Transverse colon (tissue), 3 donors: ENCODE results near the gene RHEB.

Source experiments
- POLR2A ChIP-seq: fragments of 450-650 bp; IDR thresholded peaks from one replicate; pipeline ENCODE4 v1.6.1; 2016; ENCODE audit warnings: antibody characterized with exemption, mild to moderate bottlenecking, moderate library complexity
- TF ChIP-seq, protein P1 (sequence below), 5 experiments: fragments of 200-600 bp in 3 of 5; fragments of 450-650 bp in 2 of 5; sonication (generic) in 3 of 5; IDR thresholded peaks; 1 replicate in 2 of 5; 2 replicates in 3 of 5; pipeline ENCODE4 v1.5.1; 2016 to 2017; ENCODE audit warnings: antibody characterized with exemption in 5 of 5, inconsistent platforms in 3 of 5, mild to moderate bottlenecking in 2 of 5, moderate library complexity in 1 of 5

DNA sequence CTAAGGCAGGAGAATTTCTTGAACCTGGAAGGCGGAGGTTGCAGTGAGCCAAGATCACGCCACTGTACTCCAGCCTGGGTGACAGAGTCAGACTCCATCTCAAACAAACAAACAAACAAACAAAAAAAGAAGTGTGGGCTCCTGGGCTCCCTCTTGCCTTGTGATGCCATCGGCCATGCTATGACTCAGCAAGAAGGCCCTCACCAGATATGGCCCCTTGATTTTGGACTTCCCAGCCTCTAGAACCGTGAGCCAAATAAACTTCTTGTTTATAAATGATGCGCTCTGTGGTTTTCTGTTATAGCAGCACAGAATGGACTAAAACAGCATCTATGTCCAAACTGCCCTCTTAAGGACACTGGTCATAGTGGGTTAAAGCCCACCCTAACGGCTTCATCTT is 29.9 kb upstream of the RHEB start:
- TF ChIP-seq, protein P1, sequence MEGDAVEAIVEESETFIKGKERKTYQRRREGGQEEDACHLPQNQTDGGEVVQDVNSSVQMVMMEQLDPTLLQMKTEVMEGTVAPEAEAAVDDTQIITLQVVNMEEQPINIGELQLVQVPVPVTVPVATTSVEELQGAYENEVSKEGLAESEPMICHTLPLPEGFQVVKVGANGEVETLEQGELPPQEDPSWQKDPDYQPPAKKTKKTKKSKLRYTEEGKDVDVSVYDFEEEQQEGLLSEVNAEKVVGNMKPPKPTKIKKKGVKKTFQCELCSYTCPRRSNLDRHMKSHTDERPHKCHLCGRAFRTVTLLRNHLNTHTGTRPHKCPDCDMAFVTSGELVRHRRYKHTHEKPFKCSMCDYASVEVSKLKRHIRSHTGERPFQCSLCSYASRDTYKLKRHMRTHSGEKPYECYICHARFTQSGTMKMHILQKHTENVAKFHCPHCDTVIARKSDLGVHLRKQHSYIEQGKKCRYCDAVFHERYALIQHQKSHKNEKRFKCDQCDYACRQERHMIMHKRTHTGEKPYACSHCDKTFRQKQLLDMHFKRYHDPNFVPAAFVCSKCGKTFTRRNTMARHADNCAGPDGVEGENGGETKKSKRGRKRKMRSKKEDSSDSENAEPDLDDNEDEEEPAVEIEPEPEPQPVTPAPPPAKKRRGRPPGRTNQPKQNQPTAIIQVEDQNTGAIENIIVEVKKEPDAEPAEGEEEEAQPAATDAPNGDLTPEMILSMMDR (IDR thresholded peaks at IDR 0.05) = no peak
- TF ChIP-seq POLR2A = no peak
